Hepatocyte (in vitro differentiated cells): Measurements from ENCODE around the gene DIAPH1.

Source experiments
- CTCF ChIP-seq: fragments of 200-600 bp; sonication (generic); IDR thresholded peaks from 2 replicates; pipeline ENCODE4 v1.5.1; 2016; ENCODE audit warnings: antibody characterized with exemption, mild to moderate bottlenecking; ENCODE audit not compliant: poor library complexity
- EZH2 ChIP-seq: fragments of 200-600 bp; sonication (generic); IDR thresholded peaks from 2 replicates; pipeline ENCODE4 v1.6.1; 2016; ENCODE audit warnings: antibody characterized with exemption, mild to moderate bottlenecking, borderline replicate concordance

DNA sequence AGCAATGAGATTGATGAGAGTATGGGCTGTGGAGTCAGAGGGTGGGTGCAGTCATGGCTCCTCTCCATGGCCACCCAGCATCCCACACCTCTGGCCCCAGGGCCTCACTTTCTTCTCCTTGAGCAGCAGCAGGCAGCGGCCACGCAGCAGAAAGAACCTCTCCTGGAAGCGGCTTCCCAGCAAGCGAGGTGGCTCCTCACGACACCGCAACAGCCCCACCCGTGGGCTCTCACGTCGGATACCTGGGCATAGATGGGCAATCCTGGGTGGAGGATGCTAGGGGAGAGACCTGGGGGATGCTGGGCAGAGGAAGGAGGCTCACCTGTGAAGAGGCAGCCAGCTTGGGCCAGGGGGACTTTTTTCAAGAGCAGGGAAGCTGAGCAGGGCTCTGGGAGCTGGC is 37.6 kb upstream of the DIAPH1 start:
- no peak for TF ChIP-seq EZH2
- TF ChIP-seq CTCF, result no peak
